Hepatocyte (in vitro differentiated cells): ENCODE measurements around the gene GAP43. TPM values are rescaled to one million over a fixed set of nuclear protein-coding genes. Genes with fewer than 3 reads are reported as not detected.

Source experiments
- DNase-seq: peaks from one replicate; pipeline ENCODE4 v3.0.0-alpha.2; 2016; ENCODE audit warnings: low spot score
- H2AFZ ChIP-seq: fragments of 200-600 bp; sonication (generic); 2 replicates; pipeline ENCODE4 v1.6.0; 2016; ENCODE audit warnings: antibody characterized with exemption, mild to moderate bottlenecking
- H3K27ac ChIP-seq: fragments of 200-600 bp; sonication (generic); 2 replicates; pipeline ENCODE4 v1.5.1; 2016; ENCODE audit warnings: mild to moderate bottlenecking
- H3K27me3 ChIP-seq: fragments of 200-600 bp; sonication (generic); 2 replicates; pipeline ENCODE4 v1.6.1; 2016
- H3K36me3 ChIP-seq: fragments of 200-600 bp; sonication (generic); replicated peaks from 2 replicates; pipeline ENCODE4 v1.5.1; 2016; ENCODE audit warnings: low read depth; ENCODE audit not compliant: insufficient read depth
- H3K4me1 ChIP-seq: fragments of 200-600 bp; sonication (generic); 2 replicates; pipeline ENCODE4 v1.5.1; 2016; ENCODE audit warnings: mild to moderate bottlenecking, moderate library complexity; ENCODE audit not compliant: insufficient read depth
- H3K4me2 ChIP-seq: fragments of 200-600 bp; sonication (generic); 2 replicates; pipeline ENCODE4 v1.6.0; 2016
- H3K4me3 ChIP-seq: fragments of 200-600 bp; sonication (generic); 2 replicates; pipeline ENCODE4 v1.5.1; 2016; ENCODE audit warnings: mild to moderate bottlenecking
- H3K79me2 ChIP-seq: fragments of 200-600 bp; sonication (generic); 2 replicates; pipeline ENCODE4 v1.6.0; 2017; ENCODE audit warnings: mild to moderate bottlenecking
- H3K9me2 ChIP-seq: fragments of 200-600 bp; sonication (generic); replicated peaks from 2 replicates; pipeline ENCODE4 v1.6.0; 2017; ENCODE audit warnings: mild to moderate bottlenecking; ENCODE audit not compliant: insufficient read depth
- H3K9me3 ChIP-seq: fragments of 200-600 bp; sonication (generic); 2 replicates; pipeline ENCODE4 v1.5.1; 2016; ENCODE audit warnings: low read depth, mild to moderate bottlenecking
- H4K20me1 ChIP-seq: fragments of 200-600 bp; sonication (generic); 2 replicates; pipeline ENCODE4 v1.6.0; 2016; ENCODE audit warnings: mild to moderate bottlenecking; ENCODE audit not compliant: insufficient read depth, poor library complexity, severe bottlenecking
- CTCF ChIP-seq: fragments of 200-600 bp; sonication (generic); IDR thresholded peaks from 2 replicates; pipeline ENCODE4 v1.5.1; 2016; ENCODE audit warnings: antibody characterized with exemption, mild to moderate bottlenecking; ENCODE audit not compliant: poor library complexity
- EZH2 ChIP-seq: fragments of 200-600 bp; sonication (generic); IDR thresholded peaks from 2 replicates; pipeline ENCODE4 v1.6.1; 2016; ENCODE audit warnings: antibody characterized with exemption, mild to moderate bottlenecking, borderline replicate concordance
- EZH2phosphoT487 ChIP-seq: fragments of 200-600 bp; sonication (generic); IDR thresholded peaks from one replicate; pipeline ENCODE4 v1.6.1; 2018; ENCODE audit warnings: antibody characterized with exemption, mild to moderate bottlenecking, low read depth, moderate library complexity; ENCODE audit not compliant: unreplicated experiment, severe bottlenecking
- WGBS: methylation state at CpG from one replicate; pipeline ENCODE4 v1.1.6; 2016; ENCODE audit warnings: low lambda C conversion rate; ENCODE audit errors: missing lambda C conversion rate; 5-methylcytosine and 5-hydroxymethylcytosine counted together
- polyA plus RNA-seq: library from polyadenylated mRNA; unstranded; fragments of >200 nt; fragmentation: Nextera tagmentation; extraction: Ambion mirVana; gene quantifications from 2 replicates; pipeline ENCODE4 v1.2.1, GENCODE V29; 2016
- total RNA-seq: library from RNA; depleted of rRNA; stranded (reverse); fragments of >200 nt; gene quantifications from 2 replicates; pipeline ENCODE4 v1.2.3, GENCODE V29; 2014

Gene GAP43
- total and polyA plus RNA-seq, 2 experiments from 2014 or later = 0.60 to 0.81 TPM

- TF ChIP-seq CTCF (no peak), EZH2 (no peak), EZH2phosphoT487 (no peak)
- Histone ChIP-seq H3K4me3 (no peak overlapping the region), H3K27me3 (no peaks in the 10 kb centered on the region), H3K27ac (no peak overlapping the region), H4K20me1 (no peaks in the 10 kb centered on the region), H3K4me2 (no peak overlapping the region), H3K9me3 (no peaks in the 10 kb centered on the region), H3K9me2 (no peaks in the 10 kb centered on the region), H2AFZ (no peak overlapping the region), H3K36me3 (no peaks in the 10 kb centered on the region), H3K79me2 (no peaks in the 10 kb centered on the region), H3K4me1 (no peaks in the 10 kb centered on the region)
- DNase-seq = no peak
Observed at GRCh38 chr3:115598216-115598615, 25.1 kb upstream of the GAP43 start.

- Histone ChIP-seq H3K4me1 (no peaks in the 10 kb centered on the region), H3K36me3 (no peaks in the 10 kb centered on the region), H3K27ac (no peak overlapping the region), H3K9me2 (no peaks in the 10 kb centered on the region), H3K4me2 (no peak overlapping the region), H3K27me3 (no peaks in the 10 kb centered on the region), H3K79me2 (no peaks in the 10 kb centered on the region), H3K9me3 (no peaks in the 10 kb centered on the region), H3K4me3 (no peak overlapping the region), H2AFZ (no peak overlapping the region), H4K20me1 (no peaks in the 10 kb centered on the region)
- no peak for TF ChIP-seq EZH2phosphoT487
- TF ChIP-seq EZH2 = no peak
- TF ChIP-seq CTCF = no peak
- DNase-seq = no peak
- 92% methylated on average over 2 of the region's 2 CpGs for WGBS
Observed at GRCh38 chr3:115602194-115602593, 21.1 kb upstream of the GAP43 start.

GRCh38 chr3:115611630-115612029, 11.7 kb upstream of the GAP43 start:
- Histone ChIP-seq H3K27ac (no peak overlapping the region), H3K36me3 (no peaks in the 10 kb centered on the region), H3K27me3 (no peaks in the 10 kb centered on the region), H3K4me3 (no peak overlapping the region), H3K79me2 (no peaks in the 10 kb centered on the region), H3K4me1 (no peaks in the 10 kb centered on the region), H4K20me1 (no peaks in the 10 kb centered on the region), H2AFZ (no peak overlapping the region), H3K4me2 (no peak overlapping the region), H3K9me3 (no peaks in the 10 kb centered on the region), H3K9me2 (no peaks in the 10 kb centered on the region)
- TF ChIP-seq CTCF (no peak), EZH2phosphoT487 (no peak), EZH2 (no peak)
- DNase-seq = no peak
- WGBS = 90% methylated on average over 3 of the region's 3 CpGs
